GM18909 (cell line): ENCODE data around the gene TXNDC2.
"Not testable (repeated sequence)": the region's sequence is repeated elsewhere in the genome, so short reads cannot be mapped to it uniquely, and the experiment has no call there.

Experiments used
- ATAC-seq: cut with Tn5 transposase; IDR thresholded peaks from one replicate; pipeline ENCODE4 v1.9.1; 2021; ENCODE audit warnings: mild to moderate bottlenecking; ENCODE audit not compliant: unreplicated experiment, poor library complexity

Gene TXNDC2

GRCh38 chr18:9910071-9910470 is 24.3 kb downstream of the TXNDC2 start:
- ATAC-seq: no peak

- no peak for ATAC-seq
Measured at GRCh38 chr18:9910661-9911060, 24.9 kb downstream of the TXNDC2 start.

GRCh38 chr18:9911226-9911625 is 25.5 kb downstream of the TXNDC2 start:
- ATAC-seq: no peak

GRCh38 chr18:9912285-9912684 is 26.5 kb downstream of the TXNDC2 start:
- not testable (repeated sequence) for ATAC-seq

- ATAC-seq: no peak
Measured at GRCh38 chr18:9913151-9913525, 27.4 kb downstream of the TXNDC2 start.

GRCh38 chr18:9913526-9914333 is 28.0 kb downstream of the TXNDC2 start, which contains the start of gene VAPA:
TSS of gene VAPA (plus strand) at chr18:9914016. CDS start at chr18:9914257, 241 bp downstream.
- ATAC-seq: peak; percentile 84

- ATAC-seq: peak; percentile 24
Measured at GRCh38 chr18:9914334-9914583, 28.5 kb downstream of the TXNDC2 start.

- peak; percentile 35 for ATAC-seq
Measured at GRCh38 chr18:9914584-9915290, 29.0 kb downstream of the TXNDC2 start.

GRCh38 chr18:9915291-9916076 is 29.7 kb downstream of the TXNDC2 start:
- no peak for ATAC-seq

- ATAC-seq: no peak
Measured at GRCh38 chr18:9916077-9916639, 30.4 kb downstream of the TXNDC2 start.

GRCh38 chr18:9916808-9917207 is 31.0 kb downstream of the TXNDC2 start:
- ATAC-seq: no peak

- no peak for ATAC-seq
Measured at GRCh38 chr18:9918016-9918680, 32.4 kb downstream of the TXNDC2 start.

GRCh38 chr18:9919564-9920232 is 33.9 kb downstream of the TXNDC2 start:
- ATAC-seq: no peak

GRCh38 chr18:9922592-9923311 is 37.0 kb downstream of the TXNDC2 start:
- ATAC-seq: no peak

GRCh38 chr18:9924371-9924943 is 38.7 kb downstream of the TXNDC2 start:
- no peak for ATAC-seq

- no peak for ATAC-seq
Measured at GRCh38 chr18:9925369-9925768, 39.6 kb downstream of the TXNDC2 start.

- ATAC-seq: no peak
Measured at GRCh38 chr18:9925795-9926194, 40.0 kb downstream of the TXNDC2 start.

- no peak for ATAC-seq
Measured at GRCh38 chr18:9926223-9926894, 40.6 kb downstream of the TXNDC2 start.
